Stimulated activated CD8-positive, alpha-beta memory T cell treated with anti-CD3 and anti-CD28 coated beads, Interleukin-15, amount 100 ng/mL, for 48 hours (primary cell): Measurements from ENCODE around the gene TPST1.
"Not testable (repeated sequence)": the region's sequence is repeated elsewhere in the genome, so short reads cannot be mapped to it uniquely, and the experiment has no call there.

Experiments used
- DNase-seq, 2 donors: peaks; one replicate each; pipeline ENCODE4 v3.0.0-alpha.2; 2020; ENCODE audit warnings: low read depth in 2 of 2

TPST1 gene

GRCh38 chr7:66379542-66380160 is 174.5 kb downstream of the TPST1 start:
- DNase-seq, result no peak

- no peak for DNase-seq
Measured at GRCh38 chr7:66380272-66380888, 175.2 kb downstream of the TPST1 start.

- DNase-seq, result not testable (repeated sequence)
Measured at GRCh38 chr7:66382182-66382923, 177.2 kb downstream of the TPST1 start.

GRCh38 chr7:66385191-66385905 is 180.2 kb downstream of the TPST1 start:
- DNase-seq, result not testable (repeated sequence)

GRCh38 chr7:66395128-66395571 is 190.0 kb downstream of the TPST1 start:
- DNase-seq, result not testable (repeated sequence)

- DNase-seq, result not testable (repeated sequence)
Measured at GRCh38 chr7:66396052-66396451, 190.9 kb downstream of the TPST1 start.

GRCh38 chr7:66398841-66399240 is 193.7 kb downstream of the TPST1 start:
- DNase-seq, result not testable (repeated sequence)

GRCh38 chr7:66399566-66399965 is 194.4 kb downstream of the TPST1 start:
- no peak for DNase-seq

- DNase-seq, result no peak
Measured at GRCh38 chr7:66400400-66400799, 195.3 kb downstream of the TPST1 start.

GRCh38 chr7:66401126-66401525 is 196.0 kb downstream of the TPST1 start:
- DNase-seq, result not testable (repeated sequence)

- DNase-seq, result not testable (repeated sequence)
Measured at GRCh38 chr7:66401932-66402331, 196.8 kb downstream of the TPST1 start.

GRCh38 chr7:66403564-66403963 is 198.4 kb downstream of the TPST1 start:
- no peak for DNase-seq

GRCh38 chr7:66409493-66409892 is 204.4 kb downstream of the TPST1 start:
- no peak for DNase-seq
